GM12878 (cell line): Measurements from ENCODE around the gene HMGN4. TPM values are rescaled to one million over a fixed set of nuclear protein-coding genes. Genes with fewer than 3 reads are reported as not detected.
A peak's percentile ranks its signal among the peaks of the same experiment; 100 is the strongest.

ENCODE experiments used
- ATAC-seq: fragments of 200-7000 bp; cut with Tn5 transposase; 3 replicates; pipeline ENCODE4 v1.9.1; 2020; ENCODE audit warnings: mild to moderate bottlenecking, moderate library complexity
- BruUV-seq: library from RNA; stranded (reverse); fragments of 400-500 nt; replicated peaks from 2 replicates; lab custom pipeline; 2021; lab: Mats Ljungman, UMichigan
- CTCF ChIA-PET: fragments of 300-600 bp; sonication (Branson Sonifier 250); formaldehyde crosslinking; extraction: SDS; loops from one replicate; lab custom pipeline; 2021; ENCODE audit warnings: inconsistent platforms; lab: Yijun Ruan, JAX
- POLR2A ChIA-PET: fragments of 350-600 bp; formaldehyde crosslinking; extraction: SDS; loops from one replicate; lab custom pipeline; 2021; ENCODE audit warnings: inconsistent platforms; lab: Charles Lee
- RAD21 ChIA-PET: fragments of 300-600 bp; sonication (Branson Sonifier 250); formaldehyde crosslinking; loops from one replicate; lab custom pipeline; 2023; ENCODE audit warnings: antibody characterized with exemption; ENCODE audit not compliant: unreplicated experiment; lab: Charles Lee
- SMC1A ChIA-PET: fragments of 300-600 bp; sonication (Branson Sonifier 250); formaldehyde crosslinking; loops from one replicate; lab custom pipeline; 2023; ENCODE audit not compliant: unreplicated experiment, uncharacterized antibody; lab: Charles Lee
- DNase-seq: peaks from one replicate; pipeline ENCODE4 v3.0.0-alpha.2; 2011; ENCODE audit warnings: low read depth, low spot score
- FAIRE-seq: peaks from 3 replicates; lab custom pipeline; 2011; peaks lifted over from hg19 to GRCh38; lab: Jason Lieb, UNC
- H2AFZ ChIP-seq: 2 replicates; pipeline ENCODE4 v1.6.0; 2011; ENCODE audit warnings: low read depth, low read length, control low read depth; ENCODE audit not compliant: control insufficient read depth
- H3K27ac ChIP-seq: 2 replicates; pipeline ENCODE4 v1.5.1; 2011; ENCODE audit warnings: control low read depth; ENCODE audit not compliant: control insufficient read depth, insufficient read depth
- H3K27me3 ChIP-seq, 2 experiments: replicated peaks in 1 of 2; 2 replicates each; pipeline versions ENCODE4 v1.6.0 to v1.6.1; 2011; ENCODE audit warnings: low read length in 1 of 2; ENCODE audit not compliant: control insufficient read depth in 2 of 2, insufficient read depth in 2 of 2
- H3K36me3 ChIP-seq, 2 experiments: 2 replicates each; pipeline ENCODE4 v1.5.1; 2011; ENCODE audit warnings: low read length in 1 of 2; ENCODE audit not compliant: control insufficient read depth in 2 of 2, insufficient read depth in 2 of 2
- H3K4me1 ChIP-seq: 2 replicates; pipeline ENCODE4 v1.6.1; 2011; ENCODE audit warnings: mild to moderate bottlenecking, low read length, moderate library complexity, mixed read lengths; ENCODE audit not compliant: control insufficient read depth, insufficient read depth
- H3K4me2 ChIP-seq: 2 replicates; pipeline ENCODE4 v1.6.0; 2011; ENCODE audit warnings: control low read depth; ENCODE audit not compliant: control insufficient read depth, insufficient read depth
- H3K4me3 ChIP-seq: fragments of 200-600 bp; sonication (generic); 2 replicates; pipeline ENCODE4 v1.5.1; 2016
- H3K79me2 ChIP-seq: 2 replicates; pipeline ENCODE4 v1.6.0; 2011; ENCODE audit warnings: low read length; ENCODE audit not compliant: control insufficient read depth, insufficient read depth
- H3K9ac ChIP-seq: 2 replicates; pipeline ENCODE4 v1.8.0; 2011; ENCODE audit warnings: low read length, control low read depth, mixed read lengths; ENCODE audit not compliant: control insufficient read depth, insufficient read depth
- H3K9me3 ChIP-seq: replicated peaks from 3 replicates; pipeline ENCODE4 v1.5.1; 2011; ENCODE audit warnings: mild to moderate bottlenecking, low read length; ENCODE audit not compliant: control insufficient read depth, insufficient read depth
- H4K20me1 ChIP-seq: 2 replicates; pipeline ENCODE4 v1.6.0; 2011; ENCODE audit not compliant: control insufficient read depth, insufficient read depth
- BHLHE40 ChIP-seq, 2 experiments: fragments of 450-650 bp in 1 of 2; IDR thresholded peaks; 2 replicates each; pipeline ENCODE4 v1.6.1; 2011 to 2017; ENCODE audit warnings: low read depth in 2 of 2, borderline replicate concordance in 1 of 2, improper control_type of control experiment in 1 of 2, low read length in 1 of 2, mild to moderate bottlenecking in 1 of 2
- BRCA1 ChIP-seq: IDR thresholded peaks from 2 replicates; pipeline ENCODE4 v1.6.1; 2011; ENCODE audit warnings: low read depth, low read length, improper control_type of control experiment
- CBX3 ChIP-seq: fragments of 200-600 bp; sonication (generic); IDR thresholded peaks from 2 replicates; pipeline ENCODE4 v1.6.1; 2016; ENCODE audit warnings: low read depth, borderline replicate concordance
- DPF2 ChIP-seq: fragments of 450-650 bp; IDR thresholded peaks from 2 replicates; pipeline ENCODE4 v1.6.1; 2017; ENCODE audit warnings: mild to moderate bottlenecking
- GATAD2B ChIP-seq: fragments of 450-650 bp; conservative IDR thresholded peaks from 2 replicates; pipeline ENCODE4 v1.6.1; 2017; ENCODE audit warnings: low read depth, mild to moderate bottlenecking, moderate library complexity
- IKZF1 ChIP-seq: fragments of 450-650 bp; conservative IDR thresholded peaks from 2 replicates; pipeline ENCODE4 v1.6.1; 2017; ENCODE audit warnings: antibody characterized with exemption, mild to moderate bottlenecking
- IKZF2 ChIP-seq, 2 experiments: fragments of 450-650 bp; IDR thresholded peaks; 2 replicates each; pipeline ENCODE4 v1.6.1; 2017; ENCODE audit warnings: mild to moderate bottlenecking in 2 of 2, moderate library complexity in 2 of 2
- LARP7 ChIP-seq: fragments of 450-650 bp; IDR thresholded peaks from 2 replicates; pipeline ENCODE4 v1.6.1; 2017; ENCODE audit warnings: mild to moderate bottlenecking
- NBN ChIP-seq: fragments of 450-650 bp; IDR thresholded peaks from 2 replicates; pipeline ENCODE4 v1.6.1; 2016
- RELB ChIP-seq: fragments of 450-650 bp; IDR thresholded peaks from 2 replicates; pipeline ENCODE4 v1.6.1; 2017; ENCODE audit warnings: low read depth, mild to moderate bottlenecking, moderate library complexity
- SIX5 ChIP-seq: IDR thresholded peaks from 2 replicates; pipeline ENCODE4 v1.6.1; 2011; ENCODE audit warnings: mild to moderate bottlenecking, low read depth, low read length, moderate library complexity; ENCODE audit not compliant: severe bottlenecking
- SMARCA5 ChIP-seq: fragments of 450-650 bp; IDR thresholded peaks from 2 replicates; pipeline ENCODE4 v1.6.1; 2017; ENCODE audit warnings: mild to moderate bottlenecking
- SREBF1 ChIP-seq: IDR thresholded peaks from 2 replicates; pipeline ENCODE4 v1.6.1; 2012; ENCODE audit warnings: mild to moderate bottlenecking, low read length
- WGBS: methylation state at CpG from one replicate; pipeline ENCODE4 v1.1.6; 2016; ENCODE audit warnings: low lambda C conversion rate; ENCODE audit not compliant: insufficient replicate concordance, insufficient coverage; ENCODE audit errors: missing lambda C conversion rate; 5-methylcytosine and 5-hydroxymethylcytosine counted together
- in situ Hi-C: fragments of 300-500 bp; cut with MboI; formaldehyde crosslinking; loops from 9 replicates; pipeline ENCODE4 v1.14.3; 2018; ENCODE audit warnings: mixed read lengths
- intact Hi-C: fragments of 100-400 bp; cut with micrococcal nuclease; formaldehyde crosslinking; loops from one replicate; pipeline ENCODE4 v1.14.2; 2022; ENCODE audit not compliant: unreplicated experiment
- polyA plus RNA-seq, 11 experiments: library from polyadenylated mRNA; depleted of rRNA in 4 of 11; unstranded in 6 of 11; stranded (reverse) in 5 of 11; fragments of >200 nt; fragmentation: Nextera tagmentation in 4 of 11; fragmentation: Illumina TruSeq in 1 of 11; extraction: Ambion mirVana in 4 of 11; extraction: Trizol in 1 of 11; gene quantifications; 1 replicate in 1 of 11; 2 replicates in 10 of 11; pipeline versions ENCODE4 v1.2.1 to v1.2.3, GENCODE V29; 2011 to 2016; ENCODE audit warnings: inconsistent platforms in 2 of 11, missing spikeins in 2 of 11, low read depth in 1 of 11
- total RNA-seq, 4 experiments: library from RNA; depleted of rRNA in 3 of 4; stranded (reverse); fragments of >200 nt in 3 of 4; fragmentation: Illumina TruSeq in 1 of 4; extraction: Trizol in 1 of 4; gene quantifications; 2 replicates each; pipeline versions ENCODE4 v1.2.1 to v1.2.3, GENCODE V29; 2013 to 2021
- TF ChIP-seq, protein P1 (sequence below): fragments of 450-650 bp; IDR thresholded peaks from 2 replicates; pipeline ENCODE4 v1.6.1; 2017; ENCODE audit warnings: mild to moderate bottlenecking, moderate library complexity
- TF ChIP-seq, protein P2 (sequence below): fragments of 450-650 bp; IDR thresholded peaks from 2 replicates; pipeline ENCODE4 v1.6.1; 2016; ENCODE audit warnings: mild to moderate bottlenecking

HMGN4 gene
- total and polyA plus RNA-seq, 10 of the 15 experiments (the other 5 are each of a cell fraction or from before 2014, with no cell fraction given): 26.7 to 99.1 (median 76.7) TPM

GRCh38 chr6:26561533-26562466 lies 23.6 kb downstream of the HMGN4 start:
- RAD21 ChIA-PET: interaction anchor here (1.3 to 1.8 kb wide), 5 partner anchors 11 to 388 kb away, joined by 3 to 6 read pairs (median 4); no protein-coding TSS in a partner anchor
- Histone ChIP-seq H3K27me3 (no peaks in the 10 kb centered on the region), H3K9ac (no peak overlapping the region), H3K4me1 (no peaks in the 10 kb centered on the region; the same call in 1 of the 2 replicates), H3K9me3 (no peaks in the 10 kb centered on the region; the same call in 2 of the 3 replicates), H3K4me2 (no peak overlapping the region), H3K79me2 (no peaks in the 10 kb centered on the region), H2AFZ (no peak overlapping the region), H4K20me1 (no peaks in the 10 kb centered on the region), H3K27ac (no peak overlapping the region), H3K4me3 (no peak overlapping the region), H3K36me3 (no peaks in the 10 kb centered on the region)
- FAIRE-seq (peak; percentile 64), DNase-seq (no peak), ATAC-seq (peak; percentile 80)
- intact Hi-C loops (no loop called here), in situ Hi-C loops (no loop called here)
- SMC1A ChIA-PET: interaction anchor here (0.6 to 2.5 kb wide), 15 partner anchors 8 to 1514 kb away, joined by 3 to 9 read pairs (median 4); no protein-coding TSS in a partner anchor
- 80% methylated on average over 17 of the region's 17 CpGs for WGBS
- CTCF ChIA-PET: interaction anchor here (0.6 to 1.3 kb wide), 6 partner anchors 10 to 385 kb away, joined by 3 to 7 read pairs (median 4); no protein-coding TSS in a partner anchor
- POLR2A ChIA-PET: interaction anchor here (0.8 to 1.3 kb wide), 5 partner anchors 8 to 226 kb away, joined by 3 to 4 read pairs (median 3); partner anchors contain the start of gene HMGN4
- no TSS peak for BruUV-seq
- TF ChIP-seq IKZF2 (IDR thresholded peaks at IDR 0.05): peak; percentile 46 to 60; a peak in 1 of 4 replicates
- TF ChIP-seq IKZF1: peak; percentile 67
- no peak for TF ChIP-seq CBX3
- no peak for TF ChIP-seq SIX5
- TF ChIP-seq, protein P1, sequence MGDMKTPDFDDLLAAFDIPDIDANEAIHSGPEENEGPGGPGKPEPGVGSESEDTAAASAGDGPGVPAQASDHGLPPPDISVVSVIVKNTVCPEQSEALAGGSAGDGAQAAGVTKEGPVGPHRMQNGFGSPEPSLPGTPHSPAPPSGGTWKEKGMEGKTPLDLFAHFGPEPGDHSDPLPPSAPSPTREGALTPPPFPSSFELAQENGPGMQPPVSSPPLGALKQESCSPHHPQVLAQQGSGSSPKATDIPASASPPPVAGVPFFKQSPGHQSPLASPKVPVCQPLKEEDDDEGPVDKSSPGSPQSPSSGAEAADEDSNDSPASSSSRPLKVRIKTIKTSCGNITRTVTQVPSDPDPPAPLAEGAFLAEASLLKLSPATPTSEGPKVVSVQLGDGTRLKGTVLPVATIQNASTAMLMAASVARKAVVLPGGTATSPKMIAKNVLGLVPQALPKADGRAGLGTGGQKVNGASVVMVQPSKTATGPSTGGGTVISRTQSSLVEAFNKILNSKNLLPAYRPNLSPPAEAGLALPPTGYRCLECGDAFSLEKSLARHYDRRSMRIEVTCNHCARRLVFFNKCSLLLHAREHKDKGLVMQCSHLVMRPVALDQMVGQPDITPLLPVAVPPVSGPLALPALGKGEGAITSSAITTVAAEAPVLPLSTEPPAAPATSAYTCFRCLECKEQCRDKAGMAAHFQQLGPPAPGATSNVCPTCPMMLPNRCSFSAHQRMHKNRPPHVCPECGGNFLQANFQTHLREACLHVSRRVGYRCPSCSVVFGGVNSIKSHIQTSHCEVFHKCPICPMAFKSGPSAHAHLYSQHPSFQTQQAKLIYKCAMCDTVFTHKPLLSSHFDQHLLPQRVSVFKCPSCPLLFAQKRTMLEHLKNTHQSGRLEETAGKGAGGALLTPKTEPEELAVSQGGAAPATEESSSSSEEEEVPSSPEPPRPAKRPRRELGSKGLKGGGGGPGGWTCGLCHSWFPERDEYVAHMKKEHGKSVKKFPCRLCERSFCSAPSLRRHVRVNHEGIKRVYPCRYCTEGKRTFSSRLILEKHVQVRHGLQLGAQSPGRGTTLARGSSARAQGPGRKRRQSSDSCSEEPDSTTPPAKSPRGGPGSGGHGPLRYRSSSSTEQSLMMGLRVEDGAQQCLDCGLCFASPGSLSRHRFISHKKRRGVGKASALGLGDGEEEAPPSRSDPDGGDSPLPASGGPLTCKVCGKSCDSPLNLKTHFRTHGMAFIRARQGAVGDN: 0 out of 2 replicates have a peak, but pooled peaks have one; percentile 9
- TF ChIP-seq, protein P2, sequence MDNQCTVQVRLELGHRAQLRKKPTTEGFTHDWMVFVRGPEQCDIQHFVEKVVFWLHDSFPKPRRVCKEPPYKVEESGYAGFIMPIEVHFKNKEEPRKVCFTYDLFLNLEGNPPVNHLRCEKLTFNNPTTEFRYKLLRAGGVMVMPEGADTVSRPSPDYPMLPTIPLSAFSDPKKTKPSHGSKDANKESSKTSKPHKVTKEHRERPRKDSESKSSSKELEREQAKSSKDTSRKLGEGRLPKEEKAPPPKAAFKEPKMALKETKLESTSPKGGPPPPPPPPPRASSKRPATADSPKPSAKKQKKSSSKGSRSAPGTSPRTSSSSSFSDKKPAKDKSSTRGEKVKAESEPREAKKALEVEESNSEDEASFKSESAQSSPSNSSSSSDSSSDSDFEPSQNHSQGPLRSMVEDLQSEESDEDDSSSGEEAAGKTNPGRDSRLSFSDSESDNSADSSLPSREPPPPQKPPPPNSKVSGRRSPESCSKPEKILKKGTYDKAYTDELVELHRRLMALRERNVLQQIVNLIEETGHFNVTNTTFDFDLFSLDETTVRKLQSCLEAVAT: 0 out of 2 replicates have a peak, but pooled peaks have one; percentile 17
- peak; percentile 30; the same call in 1 of the 2 replicates for TF ChIP-seq RELB
- TF ChIP-seq NBN: 0 out of 2 replicates have a peak, but pooled peaks have one; percentile 35
- peak; percentile 51; the same call in 1 of the 2 replicates for TF ChIP-seq SMARCA5
- 0 out of 2 replicates have a peak, but pooled peaks have one; percentile 42 for TF ChIP-seq GATAD2B
- no peak for TF ChIP-seq SREBF1
- TF ChIP-seq BHLHE40 (IDR thresholded peaks at IDR 0.05; ENCODE audit: borderline replicate concordance in 1 of 2, low read depth in 2 of 2, low read length in 1 of 2): peak in 1 of 2 experiments; percentile 7; a peak in 1 of 4 replicates
- TF ChIP-seq DPF2: peak; percentile 57; the same call in 1 of the 2 replicates
- TF ChIP-seq BRCA1: no peak
- TF ChIP-seq LARP7: peak; percentile 60; the same call in 1 of the 2 replicates
